ENCODE results near the gene CACNA1H.

CACNA1H gene

DNA sequence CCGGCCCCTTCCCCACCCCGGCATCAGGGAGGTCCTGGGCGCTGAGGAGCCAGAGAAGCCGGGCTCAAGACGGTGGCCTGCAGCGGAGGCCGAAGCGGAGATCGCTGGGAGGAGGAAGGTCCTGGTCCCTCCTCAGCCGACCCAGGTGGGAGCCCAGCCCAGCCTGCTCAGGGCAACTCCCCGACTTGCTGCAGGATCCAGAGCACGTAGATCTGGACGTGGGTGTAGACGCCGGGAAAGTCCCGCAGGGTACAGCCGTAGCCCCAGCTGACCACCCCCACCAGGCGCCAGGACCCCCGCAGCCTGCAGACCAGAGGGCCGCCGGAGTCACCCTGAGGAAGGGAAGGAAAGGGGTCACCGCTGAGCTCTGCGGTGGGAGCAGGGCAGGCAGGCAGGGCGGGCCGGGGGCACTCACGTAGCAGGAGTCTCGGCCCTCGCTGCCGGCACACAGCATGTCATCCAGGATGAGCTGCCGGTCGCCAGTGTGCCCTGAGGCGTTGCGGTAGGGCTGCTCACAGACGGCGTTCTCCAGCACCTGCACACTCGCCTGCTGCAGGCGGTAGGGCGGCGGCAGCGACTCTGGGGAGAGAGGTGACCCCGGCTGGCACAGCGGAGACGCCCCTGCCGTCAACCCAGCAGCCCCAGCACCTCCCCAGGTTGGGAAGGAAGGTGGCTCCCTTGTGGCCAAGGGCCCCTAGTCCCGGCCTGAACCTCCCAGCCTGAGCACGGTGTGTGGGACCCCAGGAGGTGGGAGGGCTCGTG lies 108.4 kb downstream of the CACNA1H start:
- TF ChIP-seq, protein P1, sequence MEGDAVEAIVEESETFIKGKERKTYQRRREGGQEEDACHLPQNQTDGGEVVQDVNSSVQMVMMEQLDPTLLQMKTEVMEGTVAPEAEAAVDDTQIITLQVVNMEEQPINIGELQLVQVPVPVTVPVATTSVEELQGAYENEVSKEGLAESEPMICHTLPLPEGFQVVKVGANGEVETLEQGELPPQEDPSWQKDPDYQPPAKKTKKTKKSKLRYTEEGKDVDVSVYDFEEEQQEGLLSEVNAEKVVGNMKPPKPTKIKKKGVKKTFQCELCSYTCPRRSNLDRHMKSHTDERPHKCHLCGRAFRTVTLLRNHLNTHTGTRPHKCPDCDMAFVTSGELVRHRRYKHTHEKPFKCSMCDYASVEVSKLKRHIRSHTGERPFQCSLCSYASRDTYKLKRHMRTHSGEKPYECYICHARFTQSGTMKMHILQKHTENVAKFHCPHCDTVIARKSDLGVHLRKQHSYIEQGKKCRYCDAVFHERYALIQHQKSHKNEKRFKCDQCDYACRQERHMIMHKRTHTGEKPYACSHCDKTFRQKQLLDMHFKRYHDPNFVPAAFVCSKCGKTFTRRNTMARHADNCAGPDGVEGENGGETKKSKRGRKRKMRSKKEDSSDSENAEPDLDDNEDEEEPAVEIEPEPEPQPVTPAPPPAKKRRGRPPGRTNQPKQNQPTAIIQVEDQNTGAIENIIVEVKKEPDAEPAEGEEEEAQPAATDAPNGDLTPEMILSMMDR (IDR thresholded peaks at IDR 0.05; ENCODE audit: low read depth, low read length, missing control alignments): no peak
- no peak for DNase-seq (ENCODE audit: extremely low read depth, low read depth)
- no peak overlapping the region for H3K4me3 ChIP-seq (replicated peaks; ENCODE audit: low read depth, low read length)

DNA sequence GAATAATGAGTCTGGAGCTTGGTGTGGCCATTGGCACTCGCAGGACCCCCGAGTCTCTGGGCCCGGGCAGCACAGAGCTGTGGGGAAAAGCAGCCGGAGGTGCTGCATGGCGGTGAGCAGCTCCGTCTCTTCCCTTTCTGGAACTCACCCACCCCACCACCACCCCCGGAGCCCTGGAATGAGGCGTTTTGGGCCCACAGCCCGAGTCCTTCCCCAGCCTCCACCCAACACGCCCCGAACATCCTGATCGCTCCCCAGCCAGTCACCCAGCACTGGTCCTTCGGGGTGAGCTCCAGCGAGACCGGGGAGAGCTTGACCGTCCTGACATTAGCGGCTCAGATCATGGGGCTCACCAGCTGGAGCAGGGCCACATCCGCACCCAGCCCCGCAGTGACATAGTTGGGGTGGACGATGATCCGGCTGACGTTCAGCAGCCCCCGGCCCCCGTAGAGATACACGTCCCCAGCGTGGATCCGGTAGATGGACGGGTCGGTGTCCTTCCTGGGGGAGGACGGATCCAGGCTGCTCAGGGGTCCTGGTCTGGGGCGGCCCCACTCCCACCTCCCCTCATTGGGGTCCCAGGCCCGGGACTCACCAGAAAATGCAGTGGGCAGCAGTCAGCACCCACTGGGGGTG lies 109.4 kb downstream of the CACNA1H start:
- TF ChIP-seq, protein P1 (IDR thresholded peaks at IDR 0.05; ENCODE audit: low read depth, low read length, missing control alignments): no peak

DNA sequence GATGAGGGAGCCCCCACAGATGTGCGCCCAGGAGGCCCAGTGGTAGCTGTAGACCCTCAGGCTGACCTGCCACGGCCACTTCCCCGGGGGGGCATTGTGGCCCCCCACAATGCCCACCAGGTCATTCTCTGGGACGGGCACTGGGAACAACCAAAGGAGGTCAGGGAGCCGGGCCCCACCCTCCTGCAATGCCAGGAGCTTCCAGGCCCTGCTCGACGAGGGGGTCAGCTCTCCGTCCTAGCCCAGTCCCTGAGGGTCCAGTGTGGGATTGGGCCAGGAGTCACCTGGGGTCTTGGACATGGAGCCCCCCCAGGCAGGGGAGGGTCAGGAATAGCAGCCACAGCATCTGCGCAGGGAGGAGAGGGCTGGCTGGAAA lies 109.9 kb downstream of the CACNA1H start:
- H3K4me3 ChIP-seq (replicated peaks; ENCODE audit: low read depth, low read length): no peak overlapping the region
- TF ChIP-seq, protein P1 (IDR thresholded peaks at IDR 0.05; ENCODE audit: low read depth, low read length, missing control alignments): no peak
- DNase-seq (ENCODE audit: extremely low read depth, low read depth): no peak

More for the DNA sequence above, 109.4 kb downstream of the CACNA1H start:
- no peak overlapping the region for H3K4me3 ChIP-seq (replicated peaks; ENCODE audit: low read depth, low read length)
- no peak for DNase-seq (ENCODE audit: extremely low read depth, low read depth)

DNA sequence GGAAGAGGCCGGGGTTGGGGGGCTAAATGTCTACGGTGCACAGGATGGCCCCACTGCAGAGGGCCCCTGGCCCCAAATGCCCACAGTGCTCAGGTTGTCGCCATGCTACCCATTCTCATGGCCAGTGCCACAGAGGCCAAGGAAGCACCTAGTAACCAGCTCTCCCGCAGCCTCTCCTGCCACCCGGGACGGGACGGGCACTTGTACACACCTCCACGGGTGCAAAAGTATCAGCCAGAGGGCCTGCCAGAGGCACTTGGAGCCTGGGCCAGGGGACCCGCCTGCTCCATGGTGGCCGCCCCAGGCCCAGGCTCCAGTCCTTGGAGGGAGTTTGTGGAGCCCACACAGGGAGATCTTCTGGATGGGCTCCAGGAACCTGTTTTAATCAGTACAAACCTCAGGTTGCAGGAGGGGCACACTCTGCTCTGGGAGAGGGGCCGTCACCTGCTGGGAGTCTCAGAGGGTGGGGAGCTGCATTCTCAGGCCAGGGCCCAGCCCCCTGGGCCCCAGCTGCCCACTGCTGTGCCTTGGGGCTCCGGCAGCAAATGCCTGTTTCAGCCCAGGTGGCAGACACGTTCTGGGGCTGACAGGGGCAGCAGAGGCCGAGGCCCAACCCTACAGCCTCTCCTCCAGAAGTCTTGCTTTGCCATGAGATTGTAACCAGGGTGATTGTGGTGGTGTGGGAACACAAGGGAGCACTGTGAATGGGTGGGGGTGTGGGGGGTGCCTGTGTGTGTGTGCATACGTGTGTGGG lies 110.9 kb downstream of the CACNA1H start:
- DNase-seq (ENCODE audit: extremely low read depth, low read depth): no peak
- no peak overlapping the region for H3K4me3 ChIP-seq (replicated peaks; ENCODE audit: low read depth, low read length)
- TF ChIP-seq, protein P1 (IDR thresholded peaks at IDR 0.05; ENCODE audit: low read depth, low read length, missing control alignments): no peak

DNA sequence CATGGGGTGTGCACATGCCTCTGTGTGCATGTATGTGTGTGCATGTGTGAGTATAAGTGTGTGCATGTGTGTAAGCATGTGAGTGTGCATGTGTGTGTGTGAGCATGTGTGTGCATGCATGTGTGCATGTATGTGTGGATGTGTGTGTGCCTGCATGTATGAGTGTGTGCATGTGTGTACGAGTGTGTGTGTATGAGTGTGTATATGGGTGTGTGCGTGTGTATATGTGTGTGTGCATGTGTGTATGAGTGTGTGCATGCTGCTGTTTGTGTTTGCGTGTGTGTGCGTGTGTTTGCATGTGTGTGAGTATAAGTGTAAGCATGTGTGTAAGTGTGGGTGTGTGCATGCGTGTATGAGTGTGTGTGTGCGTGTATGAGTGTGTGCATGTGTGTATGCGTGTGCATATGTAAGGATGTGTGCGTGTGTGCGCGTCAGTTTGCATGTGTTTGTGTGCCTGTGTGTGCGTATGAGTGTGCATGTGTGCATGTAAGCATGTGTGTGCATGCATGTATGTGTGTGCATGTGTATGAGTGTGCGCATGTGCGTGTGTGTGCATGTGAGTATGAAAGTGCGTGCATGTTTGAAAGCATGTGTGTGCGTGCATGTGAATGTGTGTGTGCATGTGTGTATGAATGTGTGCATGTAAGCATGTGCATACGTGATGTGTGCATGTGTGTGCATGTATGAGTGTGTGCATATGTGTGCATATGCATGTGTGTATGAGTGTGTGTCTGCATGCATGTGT lies 111.6 kb downstream of the CACNA1H start:
- no peak overlapping the region for H3K4me3 ChIP-seq (replicated peaks; ENCODE audit: low read depth, low read length)
- TF ChIP-seq, protein P1 (IDR thresholded peaks at IDR 0.05; ENCODE audit: low read depth, low read length, missing control alignments): no peak
- DNase-seq (ENCODE audit: extremely low read depth, low read depth): no peak

DNA sequence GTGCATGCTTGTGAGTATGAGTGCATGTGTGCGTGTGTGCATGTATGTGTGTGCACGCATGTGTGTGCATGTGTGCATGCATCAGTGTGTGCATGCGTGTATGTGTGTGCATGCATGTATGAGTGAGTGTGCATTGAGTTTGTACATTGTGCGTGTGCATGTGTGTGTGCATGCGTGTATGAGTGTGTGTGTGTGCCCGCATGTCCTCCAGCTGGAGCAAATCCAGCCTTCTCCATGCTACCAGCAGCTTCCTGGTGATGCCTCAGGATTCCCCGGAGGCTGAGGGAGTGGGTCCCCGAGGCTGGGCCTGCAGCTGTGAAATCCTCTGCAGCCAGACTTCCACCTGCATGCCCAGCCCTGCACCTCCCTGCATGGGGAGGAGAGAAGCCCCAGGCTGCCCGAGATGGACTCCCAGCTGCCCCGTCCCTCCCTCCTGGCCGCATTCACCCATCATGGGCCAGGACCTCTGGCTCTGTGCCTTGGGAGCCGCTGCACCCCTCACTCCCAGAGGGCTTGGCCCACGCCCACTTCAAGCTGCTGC lies 112.3 kb downstream of the CACNA1H start:
- no peak for DNase-seq (ENCODE audit: extremely low read depth, low read depth)
- TF ChIP-seq, protein P1 (IDR thresholded peaks at IDR 0.05; ENCODE audit: low read depth, low read length, missing control alignments): no peak
- H3K4me3 ChIP-seq (replicated peaks; ENCODE audit: low read depth, low read length): no peak overlapping the region

Data from HFF-Myc (cell line).